Natural killer cell treated with Interleukin-12 subunit alpha and Interleukin-12 subunit beta and Interleukin-15 and Interleukin-18, amount 100 ng/mL, for 72 hours (primary cell): ENCODE data around the gene COL9A3. TPM values are rescaled to one million over a fixed set of nuclear protein-coding genes. Genes with fewer than 3 reads are reported as not detected.

Experiments
- ATAC-seq, 2 donors: fragments of 150-1000 bp; cut with Tn5 transposase in 1 of 2; sonication (Bioruptor Pico), chemical (Tn5 transposase) in 1 of 2; 2 replicates each; pipeline ENCODE4 v1.10.0; 2021
- DNase-seq: peaks from one replicate; pipeline ENCODE4 v3.0.0; 2022; ENCODE audit warnings: low spot score
- H3K27ac Mint-ChIP-seq, 2 donors: 1 replicate in 1 of 2; 2 replicates in 1 of 2; pipeline ENCODE4 v1.8.0; 2022; ENCODE audit warnings: mixed read lengths in 2 of 2, mild to moderate bottlenecking in 1 of 2, moderate library complexity in 1 of 2
- H3K27me3 Mint-ChIP-seq, 2 donors: 1 replicate in 1 of 2; 2 replicates in 1 of 2; pipeline ENCODE4 v1.8.0; 2022; ENCODE audit warnings: mixed read lengths in 2 of 2
- H3K36me3 Mint-ChIP-seq: one replicate; pipeline ENCODE4 v1.8.0; 2022; ENCODE audit warnings: mixed read lengths
- H3K4me1 Mint-ChIP-seq, 2 donors: 1 replicate in 1 of 2; 2 replicates in 1 of 2; pipeline ENCODE4 v1.8.0; 2022; ENCODE audit warnings: low read depth in 2 of 2, mixed read lengths in 2 of 2, mild to moderate bottlenecking in 1 of 2
- H3K4me3 Mint-ChIP-seq: one replicate; pipeline ENCODE4 v1.8.0; 2022; ENCODE audit warnings: mixed read lengths
- H3K9me3 Mint-ChIP-seq: 2 replicates; pipeline ENCODE4 v1.8.0; 2022; ENCODE audit warnings: mixed read lengths
- total RNA-seq, 2 donors: library from RNA; stranded (reverse); gene quantifications; one replicate each; pipeline ENCODE4 v1.2.3, GENCODE V29; 2022

Gene COL9A3
- total RNA-seq, 2 donors from 2014 or later = not detected

DNA sequence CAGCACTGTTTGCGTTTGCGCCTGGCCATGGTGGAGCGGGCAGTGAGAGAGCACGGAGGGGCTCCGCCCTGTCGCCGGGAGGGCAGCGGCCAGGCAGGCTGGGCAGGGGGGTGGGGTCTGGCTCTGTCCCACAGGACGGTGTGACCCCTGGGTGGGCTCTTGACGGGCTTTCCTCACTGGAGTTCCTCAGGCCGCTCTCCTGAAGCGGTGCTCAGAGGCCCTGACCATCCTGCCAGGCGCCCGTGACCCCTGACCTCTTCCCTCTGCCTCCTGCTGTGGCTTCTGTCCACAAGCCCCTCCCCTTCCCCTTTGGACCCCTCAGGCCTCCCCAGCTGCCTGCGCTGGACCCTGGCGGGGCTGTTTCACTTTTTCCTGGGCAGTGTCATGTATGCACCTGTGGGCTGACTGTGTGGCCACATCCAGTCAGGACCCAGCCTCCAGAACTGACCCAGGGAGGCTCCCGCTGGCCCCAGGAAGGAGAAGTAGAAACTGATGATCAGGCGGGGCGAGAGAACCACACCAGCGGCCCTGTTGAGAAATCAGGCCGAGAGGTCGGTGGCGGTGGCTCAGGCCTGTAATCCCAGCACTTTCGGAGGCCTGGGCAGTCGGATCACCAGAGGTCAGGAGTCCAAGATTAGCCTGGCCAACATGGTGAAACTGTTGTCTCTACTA is 11.0 kb upstream of the COL9A3 start:
- Mint-ChIP-seq H3K27me3 (no peaks in the 10 kb centered on the region), H3K4me3 (peak overlapping the region; percentile 79), H3K27ac (peak overlapping the region; percentile 37 to 78), H3K4me1 (peaks cover 5 to 20% of the 10 kb centered on the region in 2 donors), H3K9me3 (no peaks in the 10 kb centered on the region), H3K36me3 (no peaks in the 10 kb centered on the region)
- DNase-seq (no peak), ATAC-seq (peak in 1 of 2 donors; percentile 1)

- Mint-ChIP-seq H3K27ac (peak overlapping the region; percentile 37 to 78), H3K36me3 (no peaks in the 10 kb centered on the region)
Measured at GRCh38 chr20:62806383-62807050, 10.3 kb upstream of the COL9A3 start.

DNA sequence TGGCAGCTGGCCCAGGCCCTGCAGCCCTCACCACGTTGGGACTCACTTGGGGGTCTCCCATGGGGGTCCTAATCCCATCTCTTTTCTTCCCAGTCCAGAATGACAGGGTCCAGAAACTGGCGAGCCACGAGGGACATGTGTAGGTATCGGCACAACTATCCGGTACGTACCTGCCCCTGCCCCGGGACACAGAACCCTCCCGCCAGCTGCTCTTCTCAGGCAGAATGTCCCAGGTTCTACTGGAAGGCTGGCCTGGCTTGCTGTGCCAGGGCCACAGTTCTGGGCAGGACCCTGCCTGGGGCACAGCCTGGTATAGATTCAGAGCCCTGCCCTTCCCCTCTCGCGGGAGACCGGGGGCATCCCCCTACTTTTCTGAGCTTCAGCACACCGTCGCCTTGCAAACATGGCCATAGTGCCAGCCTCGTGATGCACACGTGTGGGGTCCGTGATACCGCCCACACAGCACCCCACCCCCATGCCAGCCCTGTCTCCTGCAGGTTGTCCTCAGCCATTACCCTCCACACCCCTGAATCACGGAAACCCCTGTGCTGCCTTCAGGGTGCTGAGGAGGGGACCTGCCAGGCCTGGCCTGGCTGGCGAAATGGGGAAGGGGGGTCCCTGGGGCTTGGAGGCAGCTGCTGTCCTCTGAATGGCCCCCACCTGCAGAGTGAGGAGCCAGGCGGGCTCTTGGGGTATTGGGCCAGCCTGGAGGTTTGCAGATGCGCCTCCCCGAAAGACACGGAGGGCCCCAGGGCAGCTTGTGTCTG is 9.2 kb upstream of the COL9A3 start:
- no peak for ATAC-seq
- H3K36me3 Mint-ChIP-seq = no peaks in the 10 kb centered on the region
- DNase-seq = no peak
- H3K27ac Mint-ChIP-seq = no peak overlapping the region
- H3K4me3 Mint-ChIP-seq = no peak overlapping the region
- H3K27me3 Mint-ChIP-seq = no peaks in the 10 kb centered on the region
- H3K4me1 Mint-ChIP-seq = peaks cover 5 to 22% of the 10 kb centered on the region in 2 donors
- H3K9me3 Mint-ChIP-seq = no peaks in the 10 kb centered on the region

More at GRCh38 chr20:62806383-62807050, 10.3 kb upstream of the COL9A3 start:
- ATAC-seq (no peak), DNase-seq (no peak)
- H3K4me1 Mint-ChIP-seq = peaks cover 5 to 20% of the 10 kb centered on the region in 2 donors
- H3K27me3 Mint-ChIP-seq = no peaks in the 10 kb centered on the region
- peak overlapping the region; percentile 79 for H3K4me3 Mint-ChIP-seq
- no peaks in the 10 kb centered on the region for H3K9me3 Mint-ChIP-seq

DNA sequence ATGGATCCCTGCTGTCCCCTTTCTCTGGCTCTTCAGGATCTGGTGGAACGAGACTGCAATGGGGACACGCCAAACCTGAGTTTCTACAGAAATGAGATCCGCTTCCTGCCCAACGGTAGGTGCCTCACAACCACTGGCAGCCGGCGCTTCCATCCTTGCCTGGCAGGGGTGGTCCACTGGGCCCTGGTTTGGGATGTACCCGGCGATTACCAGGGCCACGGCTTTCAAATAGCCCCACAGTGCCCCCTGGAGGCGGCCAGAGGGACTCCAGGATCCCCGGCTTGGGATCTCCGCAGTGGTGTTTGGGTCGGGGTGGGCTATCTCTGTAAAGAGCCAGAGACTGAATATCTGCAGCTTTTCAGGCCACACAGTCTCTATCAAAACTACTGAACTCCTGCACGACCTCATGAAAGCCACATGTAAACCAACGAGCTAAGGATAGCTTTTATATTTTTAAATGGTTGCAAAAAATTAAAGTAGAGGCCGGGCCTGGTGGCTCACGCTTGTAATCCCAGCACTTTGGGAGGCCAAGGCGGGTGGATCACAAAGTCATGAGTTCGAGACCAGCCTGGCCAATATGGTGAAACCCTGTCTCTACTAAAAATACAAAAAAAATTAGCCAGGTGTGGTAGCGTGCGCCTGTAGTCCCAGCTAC is 8.5 kb upstream of the COL9A3 start:
- Mint-ChIP-seq H3K4me1 (peaks cover 5 to 22% of the 10 kb centered on the region in 2 donors), H3K4me3 (peak overlapping the region; percentile 6), H3K9me3 (no peaks in the 10 kb centered on the region), H3K27ac (no peak overlapping the region), H3K27me3 (no peaks in the 10 kb centered on the region), H3K36me3 (no peaks in the 10 kb centered on the region)
- DNase-seq = peak; percentile 76
- peak; percentile 50 to 54 for ATAC-seq

GRCh38 chr20:62809530-62810428 is 7.1 kb upstream of the COL9A3 start:
- no peaks in the 10 kb centered on the region for H3K27me3 Mint-ChIP-seq
- no peak for DNase-seq
- H3K4me1 Mint-ChIP-seq = peaks cover 0 to 17% of the 10 kb centered on the region in 2 donors
- ATAC-seq = no peak
- no peak overlapping the region for H3K4me3 Mint-ChIP-seq
- H3K36me3 Mint-ChIP-seq = no peaks in the 10 kb centered on the region
- no peak overlapping the region for H3K27ac Mint-ChIP-seq
- no peaks in the 10 kb centered on the region for H3K9me3 Mint-ChIP-seq

- H3K27me3 Mint-ChIP-seq = peaks cover 0 to 2% of the 10 kb centered on the region in 2 donors
- ATAC-seq (no peak), DNase-seq (no peak)
- H3K36me3 Mint-ChIP-seq = no peaks in the 10 kb centered on the region
- no peak overlapping the region for H3K27ac Mint-ChIP-seq
- peaks cover 0 to 16% of the 10 kb centered on the region in 2 donors for H3K4me1 Mint-ChIP-seq
- H3K9me3 Mint-ChIP-seq = no peaks in the 10 kb centered on the region
- no peak overlapping the region for H3K4me3 Mint-ChIP-seq
Measured at GRCh38 chr20:62811320-62811719, 5.5 kb upstream of the COL9A3 start.

- Mint-ChIP-seq H3K4me1 (peaks cover 0 to 13% of the 10 kb centered on the region in 2 donors), H3K27me3 (peaks cover 0 to 2% of the 10 kb centered on the region in 2 donors), H3K36me3 (no peaks in the 10 kb centered on the region), H3K9me3 (no peaks in the 10 kb centered on the region), H3K4me3 (no peak overlapping the region), H3K27ac (no peak overlapping the region)
- DNase-seq = no peak
- ATAC-seq = no peak
Measured at GRCh38 chr20:62811720-62812119, 5.1 kb upstream of the COL9A3 start.

DNA sequence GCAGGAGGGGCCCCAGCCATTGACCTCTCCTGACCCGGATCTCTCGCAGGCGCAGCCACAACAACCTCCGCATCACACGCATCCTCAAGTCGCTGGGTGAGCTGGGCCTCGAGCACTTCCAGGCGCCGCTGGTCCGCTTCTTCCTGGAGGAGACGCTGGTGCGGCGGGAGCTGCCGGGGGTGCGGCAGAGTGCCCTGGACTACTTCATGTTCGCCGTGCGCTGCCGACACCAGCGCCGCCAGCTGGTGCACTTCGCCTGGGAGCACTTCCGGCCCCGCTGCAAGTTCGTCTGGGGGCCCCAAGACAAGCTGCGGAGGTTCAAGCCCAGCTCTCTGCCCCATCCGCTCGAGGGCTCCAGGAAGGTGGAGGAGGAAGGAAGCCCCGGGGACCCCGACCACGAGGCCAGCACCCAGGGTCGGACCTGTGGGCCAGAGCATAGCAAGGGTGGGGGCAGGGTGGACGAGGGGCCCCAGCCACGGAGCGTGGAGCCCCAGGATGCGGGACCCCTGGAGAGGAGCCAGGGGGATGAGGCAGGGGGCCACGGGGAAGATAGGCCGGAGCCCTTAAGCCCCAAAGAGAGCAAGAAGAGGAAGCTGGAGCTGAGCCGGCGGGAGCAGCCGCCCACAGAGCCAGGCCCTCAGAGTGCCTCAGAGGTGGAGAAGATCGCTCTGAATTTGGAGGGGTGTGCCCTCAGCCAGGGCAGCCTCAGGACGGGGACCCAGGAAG is 4.5 kb upstream of the COL9A3 start:
- H3K4me1 Mint-ChIP-seq = peaks cover 0 to 10% of the 10 kb centered on the region in 2 donors
- H3K27me3 Mint-ChIP-seq = peaks cover 0 to 2% of the 10 kb centered on the region in 2 donors
- no peak overlapping the region for H3K4me3 Mint-ChIP-seq
- no peak overlapping the region for H3K27ac Mint-ChIP-seq
- no peak for ATAC-seq
- H3K9me3 Mint-ChIP-seq = no peaks in the 10 kb centered on the region
- no peaks in the 10 kb centered on the region for H3K36me3 Mint-ChIP-seq
- DNase-seq = no peak

- Mint-ChIP-seq H3K4me3 (no peak overlapping the region), H3K36me3 (no peaks in the 10 kb centered on the region), H3K4me1 (peaks cover 0 to 10% of the 10 kb centered on the region in 2 donors), H3K9me3 (no peaks in the 10 kb centered on the region), H3K27me3 (peaks cover 0 to 2% of the 10 kb centered on the region in 2 donors), H3K27ac (no peak overlapping the region)
- no peak for DNase-seq
- no peak for ATAC-seq
Measured at GRCh38 chr20:62812907-62813200, 4.0 kb upstream of the COL9A3 start.

- DNase-seq (no peak), ATAC-seq (no peak)
- no peak overlapping the region for H3K4me3 Mint-ChIP-seq
- peaks cover 0 to 6% of the 10 kb centered on the region in 2 donors for H3K4me1 Mint-ChIP-seq
- peaks cover 0 to 2% of the 10 kb centered on the region in 2 donors for H3K27me3 Mint-ChIP-seq
- no peaks in the 10 kb centered on the region for H3K36me3 Mint-ChIP-seq
- no peaks in the 10 kb centered on the region for H3K9me3 Mint-ChIP-seq
- no peak overlapping the region for H3K27ac Mint-ChIP-seq
Measured at GRCh38 chr20:62813588-62813987, 3.3 kb upstream of the COL9A3 start.

- Mint-ChIP-seq H3K27me3 (peaks cover 0 to 2% of the 10 kb centered on the region in 2 donors), H3K4me1 (peaks cover 0 to 6% of the 10 kb centered on the region in 2 donors), H3K27ac (no peak overlapping the region), H3K9me3 (no peaks in the 10 kb centered on the region), H3K36me3 (no peaks in the 10 kb centered on the region), H3K4me3 (no peak overlapping the region)
- DNase-seq (no peak), ATAC-seq (no peak)
Measured at GRCh38 chr20:62814060-62814708, 2.7 kb upstream of the COL9A3 start.

- Mint-ChIP-seq H3K27me3 (peaks cover 0 to 2% of the 10 kb centered on the region in 2 donors), H3K4me3 (no peak overlapping the region), H3K36me3 (no peaks in the 10 kb centered on the region)
Measured at GRCh38 chr20:62814709-62815065, 2.2 kb upstream of the COL9A3 start.

More at GRCh38 chr20:62814709-62815065, 2.2 kb upstream of the COL9A3 start:
- ATAC-seq (no peak), DNase-seq (no peak)
- Mint-ChIP-seq H3K27ac (no peak overlapping the region), H3K4me1 (peaks cover 0 to 6% of the 10 kb centered on the region in 2 donors), H3K9me3 (no peaks in the 10 kb centered on the region)
